ENCODE measurements around the gene DIDO1. TPM values are rescaled to one million over a fixed set of nuclear protein-coding genes. Genes with fewer than 3 reads are reported as not detected.
"Not testable (repeated sequence)": the region's sequence is repeated elsewhere in the genome, so short reads cannot be mapped to it uniquely, and the experiment has no call there.

DIDO1 gene
- total RNA-seq, 4 donors from 2014 or later, result 64.6 to 143 (median 79.2) TPM

DNA sequence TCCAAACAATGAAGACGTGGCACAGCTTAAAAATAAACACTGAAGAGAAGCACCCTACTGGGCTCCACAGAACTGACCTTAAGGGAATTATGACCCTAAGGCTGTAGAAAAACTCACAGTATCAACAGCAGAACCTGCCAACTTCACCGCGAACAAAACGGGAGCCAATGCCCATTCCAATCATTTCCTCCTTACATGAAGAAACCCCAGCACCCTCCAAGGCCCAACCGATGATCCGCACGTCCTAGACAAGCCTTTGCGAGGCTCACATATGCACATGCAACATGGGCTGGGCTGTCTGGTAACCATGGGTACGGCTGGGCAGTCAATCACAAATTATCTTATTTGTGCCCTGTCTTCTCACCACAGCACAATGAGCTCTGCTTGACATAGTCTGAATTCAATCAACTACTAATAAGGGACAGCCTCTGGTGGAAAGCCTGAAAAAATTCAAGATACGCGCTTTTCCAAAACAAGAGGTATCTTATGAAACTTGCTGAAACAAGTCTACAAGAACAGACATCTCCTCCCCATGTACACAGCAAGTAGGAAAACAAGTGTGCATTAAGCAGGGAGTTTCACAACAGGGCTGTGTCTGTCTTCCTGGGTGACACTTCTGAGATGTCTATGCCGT lies 1.7 kb downstream of the DIDO1 start:
- Histone ChIP-seq H3K27ac (peak overlapping the region; percentile 98), H3K27me3 (no peaks in the 10 kb centered on the region), H3K9me3 (no peaks in the 10 kb centered on the region), H3K4me1 (peaks cover 86% of the 10 kb centered on the region), H3K4me3 (peak overlapping the region; percentile 82), H3K36me3 (no peaks in the 10 kb centered on the region)
- 14% methylated on average over 12 of the region's 12 CpGs for WGBS
- peak in 1 of 2 donors; percentile 79 for DNase-seq (ENCODE audit: low spot score in 2 of 2)
- TF ChIP-seq POLR2AphosphoS5 (IDR thresholded peaks at IDR 0.05) (no peak), EP300 (IDR thresholded peaks at IDR 0.05) (no peak), POLR2A (IDR thresholded peaks at IDR 0.05) (no peak)
- TF ChIP-seq, protein P1, sequence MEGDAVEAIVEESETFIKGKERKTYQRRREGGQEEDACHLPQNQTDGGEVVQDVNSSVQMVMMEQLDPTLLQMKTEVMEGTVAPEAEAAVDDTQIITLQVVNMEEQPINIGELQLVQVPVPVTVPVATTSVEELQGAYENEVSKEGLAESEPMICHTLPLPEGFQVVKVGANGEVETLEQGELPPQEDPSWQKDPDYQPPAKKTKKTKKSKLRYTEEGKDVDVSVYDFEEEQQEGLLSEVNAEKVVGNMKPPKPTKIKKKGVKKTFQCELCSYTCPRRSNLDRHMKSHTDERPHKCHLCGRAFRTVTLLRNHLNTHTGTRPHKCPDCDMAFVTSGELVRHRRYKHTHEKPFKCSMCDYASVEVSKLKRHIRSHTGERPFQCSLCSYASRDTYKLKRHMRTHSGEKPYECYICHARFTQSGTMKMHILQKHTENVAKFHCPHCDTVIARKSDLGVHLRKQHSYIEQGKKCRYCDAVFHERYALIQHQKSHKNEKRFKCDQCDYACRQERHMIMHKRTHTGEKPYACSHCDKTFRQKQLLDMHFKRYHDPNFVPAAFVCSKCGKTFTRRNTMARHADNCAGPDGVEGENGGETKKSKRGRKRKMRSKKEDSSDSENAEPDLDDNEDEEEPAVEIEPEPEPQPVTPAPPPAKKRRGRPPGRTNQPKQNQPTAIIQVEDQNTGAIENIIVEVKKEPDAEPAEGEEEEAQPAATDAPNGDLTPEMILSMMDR (IDR thresholded peaks at IDR 0.05), result no peak

DNA sequence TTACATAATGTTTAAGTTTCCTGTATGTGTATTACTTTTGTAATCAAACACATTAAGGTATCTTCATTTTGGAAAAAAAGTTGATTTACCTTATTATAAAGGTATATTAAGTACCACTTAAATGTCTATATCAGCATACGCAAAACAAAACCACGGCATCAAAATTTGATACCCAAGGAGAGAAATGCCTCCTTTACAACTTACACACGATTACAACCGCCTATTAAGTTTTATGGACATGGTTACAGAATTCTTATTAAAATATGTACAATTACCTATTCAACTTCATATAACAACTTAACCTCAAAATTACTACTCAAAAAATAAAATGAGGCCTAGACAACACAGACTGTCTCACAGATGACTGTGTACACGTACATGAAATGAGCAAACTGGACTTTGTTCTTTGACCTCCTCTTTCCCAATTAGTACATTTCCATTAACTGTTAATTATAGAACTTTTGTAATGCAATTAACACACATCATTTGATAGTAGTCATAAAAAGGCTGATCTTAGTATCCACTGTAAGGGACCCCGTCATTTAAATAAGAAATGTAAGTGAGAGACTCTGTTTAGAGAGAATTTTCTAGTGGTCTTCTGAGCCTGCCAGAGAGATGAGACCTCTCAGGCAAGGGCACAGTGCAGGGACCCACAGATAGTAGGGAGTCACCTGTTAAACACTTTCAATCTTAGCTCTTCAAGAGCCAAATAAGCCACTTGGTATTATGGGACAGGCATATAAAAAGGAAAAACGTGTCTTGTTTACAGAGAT lies 2.5 kb downstream of the DIDO1 start:
- no peak for DNase-seq (ENCODE audit: low spot score in 2 of 2)
- Histone ChIP-seq H3K36me3 (no peaks in the 10 kb centered on the region), H3K27ac (peak overlapping the region; percentile 98), H3K4me1 (peaks cover 87% of the 10 kb centered on the region), H3K4me3 (peak overlapping the region; percentile 82), H3K9me3 (no peaks in the 10 kb centered on the region), H3K27me3 (no peaks in the 10 kb centered on the region)
- TF ChIP-seq POLR2AphosphoS5 (IDR thresholded peaks at IDR 0.05) (no peak), POLR2A (IDR thresholded peaks at IDR 0.05) (no peak), EP300 (IDR thresholded peaks at IDR 0.05) (no peak)
- TF ChIP-seq, protein P1 (IDR thresholded peaks at IDR 0.05), result no peak
- WGBS, result 29% methylated on average over 7 of the region's 7 CpGs

DNA sequence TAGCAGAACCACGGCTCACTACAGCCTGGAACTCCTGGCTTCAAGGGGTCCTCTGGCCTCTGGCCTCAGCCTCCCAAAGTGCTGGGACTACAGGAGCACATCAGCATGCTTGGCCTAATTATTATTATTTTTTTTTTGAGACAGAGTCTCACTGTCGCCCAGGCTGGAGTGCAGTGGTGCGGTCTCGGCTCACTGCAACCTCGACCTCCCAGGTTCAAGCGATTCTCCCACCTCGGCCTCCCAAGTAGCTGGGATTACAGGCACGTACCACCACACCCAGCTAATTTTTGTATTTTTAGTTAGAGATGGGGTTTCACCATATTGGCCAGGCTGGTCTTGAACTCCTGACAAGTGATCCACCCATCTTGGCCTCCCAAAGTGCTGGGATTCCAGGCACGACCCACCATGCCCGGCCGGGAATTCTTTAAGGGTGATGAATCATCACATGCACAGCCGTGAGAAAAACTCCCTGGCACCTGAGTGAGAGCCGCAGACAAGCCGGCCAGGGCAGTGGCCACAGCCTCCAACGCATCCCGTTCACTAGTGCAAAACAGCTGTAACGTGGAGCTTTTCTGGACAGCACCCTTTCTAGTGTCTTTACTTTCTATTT lies 3.1 kb downstream of the DIDO1 start:
- peak; percentile 78 to 80 for DNase-seq (ENCODE audit: low spot score in 2 of 2)
- not testable (repeated sequence) for H3K36me3 ChIP-seq, H3K27me3 ChIP-seq, H3K9me3 ChIP-seq
- H3K27ac ChIP-seq, result peak overlapping the region; percentile 98
- H3K4me3 ChIP-seq, result peak overlapping the region; percentile 82
- WGBS, result 37% methylated on average over 17 of the region's 17 CpGs
- H3K4me1 ChIP-seq, result peaks cover 87% of the 10 kb centered on the region

DNA sequence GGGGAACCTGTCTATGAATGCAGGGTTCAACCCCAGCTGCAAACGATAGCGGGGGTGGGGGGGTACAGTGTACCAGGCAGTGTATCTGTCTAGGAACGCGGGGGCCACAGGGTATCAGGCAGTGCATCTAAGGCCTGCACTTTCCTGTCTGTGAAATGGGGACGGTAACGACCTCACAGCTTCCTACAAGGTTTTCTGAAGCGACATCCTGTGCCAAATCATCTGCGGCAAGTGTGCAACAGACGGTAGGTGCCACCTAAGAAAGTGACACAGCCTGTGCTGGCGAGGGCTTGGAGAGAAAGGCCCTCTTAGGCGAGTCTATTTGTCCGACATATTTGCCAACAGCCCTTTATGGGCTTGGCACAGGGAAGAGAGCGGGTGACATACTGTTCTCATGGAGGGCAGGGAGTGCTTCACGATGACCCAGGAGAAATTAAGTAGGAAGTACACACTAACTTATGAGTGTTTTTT lies 3.8 kb downstream of the DIDO1 start:
- H3K4me1 ChIP-seq, result peaks cover 87% of the 10 kb centered on the region
- TF ChIP-seq POLR2A (IDR thresholded peaks at IDR 0.05) (no peak), EP300 (IDR thresholded peaks at IDR 0.05) (no peak)
- no peak overlapping the region for H3K4me3 ChIP-seq
- no peaks in the 10 kb centered on the region for H3K27me3 ChIP-seq
- DNase-seq (ENCODE audit: low spot score in 2 of 2), result peak in 1 of 2 donors; percentile 50
- 69% methylated on average over 14 of the region's 14 CpGs for WGBS
- H3K36me3 ChIP-seq, result no peaks in the 10 kb centered on the region
- H3K27ac ChIP-seq, result peak overlapping the region; percentile 98
- no peaks in the 10 kb centered on the region for H3K9me3 ChIP-seq

DNA sequence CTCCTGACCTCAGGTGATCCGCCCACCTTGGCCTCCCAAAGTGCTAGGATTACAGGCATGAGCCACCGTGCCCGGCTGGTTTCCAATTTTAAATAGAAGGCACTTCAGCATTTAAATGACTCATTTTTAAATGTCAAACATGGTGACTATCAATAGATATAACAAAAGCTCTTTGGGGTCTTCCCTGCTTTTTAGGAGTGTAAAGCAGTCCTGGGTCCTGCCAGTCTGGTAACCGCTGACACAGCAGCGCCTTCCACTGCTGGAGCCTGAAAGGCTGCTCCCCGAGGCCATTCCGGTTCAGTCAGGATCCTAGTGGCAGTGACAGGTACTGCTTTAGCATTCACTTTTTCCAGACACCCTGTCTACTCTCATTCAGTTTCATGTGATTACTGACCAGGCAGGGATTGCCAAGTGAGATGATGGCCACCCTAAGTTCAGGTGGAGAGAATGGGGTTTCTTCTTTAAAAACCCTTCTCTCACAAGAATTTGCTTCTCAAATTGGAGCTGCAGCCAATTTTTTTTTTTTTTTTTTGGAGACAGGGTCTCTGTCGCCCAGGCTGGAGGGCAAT lies 5.1 kb downstream of the DIDO1 start:
- WGBS, result 36% methylated on average over 8 of the region's 8 CpGs
- Histone ChIP-seq H3K27me3 (no peaks in the 10 kb centered on the region), H3K9me3 (no peaks in the 10 kb centered on the region), H3K36me3 (no peaks in the 10 kb centered on the region), H3K4me3 (no peak overlapping the region), H3K4me1 (peaks cover 87% of the 10 kb centered on the region), H3K27ac (no peak overlapping the region)
- TF ChIP-seq POLR2A (IDR thresholded peaks at IDR 0.05) (no peak), EP300 (IDR thresholded peaks at IDR 0.05) (no peak), POLR2AphosphoS5 (IDR thresholded peaks at IDR 0.05) (no peak)
- TF ChIP-seq, protein P1 (IDR thresholded peaks at IDR 0.05), result peak; percentile 65 to 68
- peak in 1 of 2 donors; percentile 80 for DNase-seq (ENCODE audit: low spot score in 2 of 2)
